ENCODE results near the gene NPIPB12.
"Not testable (repeated sequence)": the region's sequence is repeated elsewhere in the genome, so short reads cannot be mapped to it uniquely, and the experiment has no call there.

NPIPB12 gene

GRCh38 chr16:29506308-29506707 lies at the start of gene NPIPB12:
Gene NPIPB12 (minus strand): TSS chr16:29506408.
- DNase-seq: not testable (repeated sequence)

- DNase-seq: not testable (repeated sequence)
These were observed 15.3 kb upstream of the NPIPB12 start for GRCh38 chr16:29521520-29521919.

DNA sequence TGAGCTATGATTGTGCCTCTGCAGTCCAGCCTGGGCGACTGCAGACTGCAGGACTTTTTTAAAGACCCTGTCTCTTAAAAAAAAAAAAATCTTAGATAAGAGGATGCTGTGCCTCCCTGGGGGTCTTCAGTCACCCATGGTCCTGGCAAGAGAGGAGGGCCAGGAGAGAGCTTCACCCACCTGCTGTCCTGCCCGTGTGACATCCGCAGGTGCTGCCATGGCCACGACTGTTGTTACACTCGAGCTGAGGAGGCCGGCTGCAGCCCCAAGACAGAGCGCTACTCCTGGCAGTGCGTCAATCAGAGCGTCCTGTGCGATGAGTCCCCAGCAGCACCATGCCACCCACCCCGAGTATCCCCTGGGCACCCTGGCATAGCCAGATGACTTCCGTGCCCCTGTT lies 23.9 kb downstream of the NPIPB12 start:
- not testable (repeated sequence) for DNase-seq

DNA sequence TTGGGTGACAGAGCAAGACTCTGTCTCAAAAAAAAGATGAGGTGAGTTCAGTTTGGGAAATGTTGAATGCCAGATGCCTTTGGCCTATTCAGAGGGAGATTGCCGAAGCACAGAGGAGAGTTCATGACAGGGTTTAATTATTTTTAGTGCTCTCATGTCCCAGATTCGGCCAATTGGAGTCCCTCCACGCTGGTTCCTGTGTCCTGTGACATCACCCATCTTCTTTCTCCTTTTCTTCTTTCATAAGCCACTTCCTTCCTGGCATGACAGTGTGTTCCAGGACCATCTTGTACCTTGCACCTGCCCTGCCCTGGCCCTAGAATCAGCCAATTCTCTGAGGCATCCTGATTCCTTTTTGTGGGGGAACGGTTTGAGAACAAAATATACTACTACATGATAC lies 34.1 kb downstream of the NPIPB12 start:
- not testable (repeated sequence) for DNase-seq

DNA sequence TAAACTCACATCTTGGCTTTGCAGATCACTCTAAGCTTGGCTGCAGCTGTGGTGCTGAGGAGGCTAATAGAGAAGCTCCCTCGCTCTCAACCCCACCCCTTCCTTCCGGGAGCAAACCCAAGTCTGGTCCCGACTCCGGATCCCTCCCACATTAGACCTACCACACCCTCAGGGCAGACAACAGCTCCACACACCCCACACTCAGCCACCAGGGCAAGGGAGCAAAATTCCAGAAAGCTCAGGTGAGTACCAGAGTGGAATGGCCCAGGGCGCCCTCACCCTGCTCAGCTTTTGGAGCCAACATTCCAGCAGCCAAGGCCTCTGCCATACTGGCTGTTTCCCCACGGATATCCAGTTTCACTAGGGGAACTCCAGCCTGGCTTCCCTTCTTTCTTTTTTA lies 36.5 kb downstream of the NPIPB12 start:
- DNase-seq: peak; percentile 83

DNA sequence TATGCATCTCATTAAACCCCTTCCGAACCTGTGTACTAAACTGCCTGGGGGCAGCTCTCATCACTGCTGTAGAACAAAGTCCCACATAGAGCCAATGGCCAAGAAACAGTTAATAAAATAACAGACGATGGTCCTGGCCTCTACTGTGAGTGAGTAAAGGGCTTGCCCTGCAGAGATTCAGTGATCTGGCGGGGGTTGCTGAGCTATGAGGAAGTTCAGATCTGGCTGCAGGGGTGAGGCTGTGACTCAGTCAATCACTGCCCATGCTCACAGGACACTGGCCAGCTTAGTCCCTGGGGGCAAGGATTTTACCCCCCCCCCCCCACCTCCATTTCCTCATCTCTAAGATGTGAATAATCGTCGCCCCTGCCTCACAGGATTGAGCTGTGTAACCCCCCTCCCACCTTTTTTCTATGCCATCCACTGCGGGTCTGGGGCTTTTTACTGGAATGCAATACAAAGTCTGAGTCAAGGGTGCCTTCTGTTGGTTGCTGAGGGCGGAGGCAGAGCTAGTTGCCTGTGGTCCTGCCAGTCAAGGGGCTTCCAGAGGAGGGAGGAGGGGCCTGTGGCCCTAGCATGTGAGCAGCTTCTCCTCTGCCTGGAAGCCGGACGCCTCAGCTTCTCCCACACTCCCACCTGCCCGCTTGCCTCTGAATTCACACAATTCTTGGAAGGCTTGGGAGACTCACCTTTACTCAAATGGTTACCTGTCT lies 38.4 kb downstream of the NPIPB12 start:
- not testable (repeated sequence) for DNase-seq

GRCh38 chr16:29466904-29467303 lies 39.3 kb downstream of the NPIPB12 start:
- DNase-seq: not testable (repeated sequence)

DNA sequence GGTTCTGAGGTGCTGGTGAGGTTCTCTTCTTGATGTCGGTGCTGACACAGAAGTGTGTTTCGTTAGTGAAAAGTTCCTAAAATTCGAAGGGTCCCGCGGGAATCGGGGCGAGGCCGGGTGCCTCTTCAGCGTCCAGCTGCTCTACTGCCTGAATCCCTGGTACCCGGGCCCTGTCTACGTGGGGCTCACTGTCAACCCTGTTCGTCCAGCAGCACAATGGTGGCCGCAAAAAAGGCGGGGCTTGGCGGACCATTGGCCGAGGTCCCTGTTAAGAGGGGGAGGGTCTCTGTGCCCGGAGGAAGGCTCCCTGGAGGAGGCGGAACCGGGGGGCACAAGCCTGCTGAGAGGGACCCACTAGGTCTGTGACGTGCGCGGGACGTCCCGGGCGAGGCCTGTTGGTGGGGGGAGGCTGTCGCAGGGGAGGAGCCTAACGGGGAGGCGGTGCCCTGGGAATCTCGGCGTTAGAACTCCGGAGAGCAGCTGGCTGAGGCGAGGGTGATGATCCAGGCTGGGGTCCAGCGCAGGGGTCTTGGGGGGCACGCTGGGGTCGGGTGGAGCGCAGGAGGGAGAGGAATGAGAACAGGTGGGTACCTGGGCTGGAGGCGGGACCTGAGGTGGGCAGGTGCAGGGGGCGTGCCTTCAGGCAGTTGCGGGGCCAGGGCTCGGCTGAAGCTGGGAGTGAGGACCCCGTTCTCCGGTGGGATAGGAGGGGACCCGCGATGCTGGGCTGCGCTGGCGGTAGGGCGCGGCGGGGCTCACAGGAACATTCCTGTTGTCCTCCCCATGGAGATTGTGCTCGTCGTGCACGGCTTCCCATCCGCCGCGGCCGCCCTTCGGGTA lies 40.0 kb downstream of the NPIPB12 start:
- not testable (repeated sequence) for DNase-seq

GRCh38 chr16:29460647-29461030 lies 45.6 kb downstream of the NPIPB12 start:
- not testable (repeated sequence) for DNase-seq

- not testable (repeated sequence) for DNase-seq
These were observed 46.2 kb downstream of the NPIPB12 start, which contains the start of gene SULT1A4 for GRCh38 chr16:29459706-29460646. Gene SULT1A4 (plus strand): TSS chr16:29459913. CDS start chr16:29461386, 1,473 bp downstream.

DNA sequence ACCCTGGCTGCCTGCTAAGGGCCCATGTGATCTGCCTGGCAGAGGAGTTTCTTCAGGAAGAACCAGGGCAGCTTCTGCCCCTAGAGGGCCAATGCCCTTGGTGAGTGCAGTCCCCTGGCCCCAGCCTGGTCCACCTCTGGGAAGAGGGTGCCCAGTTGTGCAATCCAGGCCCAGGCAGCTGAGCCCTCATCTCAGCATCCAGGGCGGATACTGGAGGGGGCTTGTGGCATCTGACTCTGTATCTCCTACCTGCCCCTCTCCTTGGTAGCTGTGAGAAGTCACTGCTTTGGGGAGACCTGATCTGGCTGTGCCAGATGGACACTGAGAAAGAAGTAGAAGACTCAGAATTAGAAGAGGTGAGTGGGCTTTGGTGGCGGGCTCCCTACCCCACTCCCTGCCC lies 48.5 kb downstream of the NPIPB12 start:
- not testable (repeated sequence) for DNase-seq

DNA sequence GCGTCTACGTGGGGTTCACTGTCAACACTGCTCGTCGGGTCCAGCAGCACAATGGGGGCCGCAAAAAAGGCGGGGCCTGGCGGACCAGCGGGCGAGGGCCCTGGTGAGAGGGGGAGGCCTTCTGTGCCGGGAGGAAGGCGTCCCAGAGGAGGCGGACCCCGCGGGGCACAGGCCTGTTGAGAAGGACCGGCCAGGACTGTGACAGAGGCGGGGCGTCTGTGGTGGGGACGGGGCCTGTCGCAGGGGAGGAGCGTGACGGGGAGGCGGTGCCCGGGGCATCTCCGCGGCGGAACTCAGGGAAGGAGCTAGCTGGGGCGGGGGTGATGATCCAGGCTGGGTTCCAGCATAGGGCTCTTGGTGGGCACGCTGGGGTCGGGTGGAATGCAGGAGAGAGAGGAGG lies 51.4 kb downstream of the NPIPB12 start:
- DNase-seq: not testable (repeated sequence)

DNA sequence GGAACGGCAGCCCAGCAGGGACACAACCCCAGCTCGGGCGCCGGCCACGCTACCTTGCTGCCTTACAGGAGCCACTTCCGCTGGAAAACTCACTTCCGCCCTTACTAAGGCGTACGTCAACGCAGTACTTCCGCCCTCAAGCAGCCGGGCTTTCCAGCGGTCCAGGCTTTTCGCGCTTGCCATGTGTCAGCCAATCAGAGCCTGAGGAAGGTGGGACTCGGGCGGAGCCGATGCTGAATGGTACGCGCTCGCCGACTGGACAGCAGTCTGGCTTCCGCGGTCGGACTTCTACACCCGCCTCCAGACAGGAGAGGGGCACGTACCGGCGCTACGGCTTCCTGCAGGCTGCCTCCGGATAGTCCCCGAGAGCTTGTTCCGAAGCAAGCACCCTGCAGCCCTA lies 51.9 kb downstream of the NPIPB12 start, which contains the start of the genes BOLA2 and SLX1B:
BOLA2 (minus strand) TSS at position 83 of the 400 bp plus-strand sequence. CDS start 98 bp downstream, outside the sequence.
SLX1B (plus strand) TSS at position 265 of the 400 bp plus-strand sequence.
- not testable (repeated sequence) for DNase-seq

DNA sequence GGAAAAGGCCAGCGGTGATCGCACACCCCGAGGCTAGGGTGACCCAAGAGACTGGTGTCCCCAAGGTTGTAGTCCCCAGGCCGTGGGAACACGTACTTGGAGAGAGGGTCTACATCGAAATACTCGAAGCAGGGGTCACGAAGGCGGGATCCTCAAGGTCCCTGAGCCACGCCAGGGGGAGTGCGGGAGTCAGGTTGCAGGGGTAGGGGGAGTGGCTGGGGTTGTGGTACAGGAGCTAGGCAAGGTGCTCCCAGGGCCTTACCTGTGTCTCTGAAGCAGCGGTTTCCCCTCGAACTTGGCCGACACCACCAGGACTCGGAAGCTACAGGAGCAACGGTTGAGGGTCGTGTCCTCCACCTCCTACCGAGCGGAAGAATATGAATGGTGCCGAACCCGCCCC lies 52.5 kb downstream of the NPIPB12 start:
- not testable (repeated sequence) for DNase-seq
